Epithelial cell of proximal tubule (primary cell): ENCODE results near the gene AGPAT4. TPM values are rescaled to one million over a fixed set of nuclear protein-coding genes. Genes with fewer than 3 reads are reported as not detected.

Experiments
- DNase-seq: peaks from one replicate; pipeline ENCODE4 v3.0.0-alpha.2; 2011; ENCODE audit warnings: low read depth
- H3K4me3 ChIP-seq: 2 replicates; pipeline ENCODE4 v1.5.1; 2011; ENCODE audit warnings: low read depth, mild to moderate bottlenecking, low read length
- CTCF ChIP-seq: conservative IDR thresholded peaks from 2 replicates; pipeline ENCODE4 v1.5.1; 2012; ENCODE audit warnings: low read depth, mild to moderate bottlenecking, low read length
- total RNA-seq: library from RNA; depleted of rRNA; stranded (reverse); fragments of >200 nt; gene quantifications from 2 replicates; pipeline ENCODE4 v1.2.3, GENCODE V29; 2015

Gene AGPAT4
- total RNA-seq, 1 donor from 2014 or later: 12.2 TPM

- no peak for DNase-seq
- H3K4me3 ChIP-seq: no peak overlapping the region
- TF ChIP-seq CTCF: no peak
Observed at GRCh38 chr6:161242113-161242512, 31.7 kb downstream of the AGPAT4 start.

GRCh38 chr6:161239001-161239400 lies 34.9 kb downstream of the AGPAT4 start:
- TF ChIP-seq CTCF: no peak
- H3K4me3 ChIP-seq: no peak overlapping the region
- DNase-seq: no peak

GRCh38 chr6:161238500-161238899 lies 35.4 kb downstream of the AGPAT4 start:
- TF ChIP-seq CTCF: no peak

GRCh38 chr6:161238081-161238480 lies 35.8 kb downstream of the AGPAT4 start:
- DNase-seq: no peak

More at GRCh38 chr6:161238500-161238899, 35.4 kb downstream of the AGPAT4 start:
- no peak overlapping the region for H3K4me3 ChIP-seq
- no peak for DNase-seq

GRCh38 chr6:161237176-161237575 lies 36.7 kb downstream of the AGPAT4 start:
- TF ChIP-seq CTCF: no peak
- H3K4me3 ChIP-seq: no peak overlapping the region
- DNase-seq: no peak

More at GRCh38 chr6:161238081-161238480, 35.8 kb downstream of the AGPAT4 start:
- no peak overlapping the region for H3K4me3 ChIP-seq
- TF ChIP-seq CTCF: no peak

- no peak for TF ChIP-seq CTCF
- H3K4me3 ChIP-seq: no peak overlapping the region
- DNase-seq: no peak
Observed at GRCh38 chr6:161235776-161236633, 37.9 kb downstream of the AGPAT4 start.
